ENCODE data around the gene CCDC85B. TPM values are rescaled to one million over a fixed set of nuclear protein-coding genes. Genes with fewer than 3 reads are reported as not detected.

The CCDC85B gene
- total and polyA plus RNA-seq, 2 of the 8 experiments (the other 6 are each of a cell fraction or from before 2014, with no cell fraction given), result 19.8 to 30.8 TPM

GRCh38 chr11:65859812-65860277 is 30.6 kb upstream of the CCDC85B start:
- H2BK20ac ChIP-seq (ENCODE audit: low read length), result peak overlapping the region; percentile 83; the same call in 1 of the 2 replicates
- peak overlapping the region; percentile 84 for H2AK5ac ChIP-seq (ENCODE audit: low read depth, low read length)
- H3K23me2 ChIP-seq (ENCODE audit: low read depth, low read length), result peaks cover 19% of the 10 kb centered on the region
- H3K14ac ChIP-seq (ENCODE audit: insufficient read length), result peak overlapping the region; percentile 51
- H3K4me2 ChIP-seq (ENCODE audit: insufficient read depth in 1 of 2, low read depth in 2 of 2, low read length in 2 of 2), result peak overlapping the region; percentile 95 to 97
- H3K27ac ChIP-seq (ENCODE audit: low read depth, low read length), result peak overlapping the region; percentile 96
- CTCF ChIA-PET (ENCODE audit: partially characterized antibody), result interaction anchor here (0.5 to 9.9 kb wide), 41 partner anchors 10 to 442 kb away, joined by 3 to 191 read pairs (median 4); partner anchors contain the start of genes BANF1, CCDC85B, CTSW and FIBP
- H3K4me3 ChIP-seq (ENCODE audit: extremely low read depth in 1 of 4, insufficient read depth in 2 of 4, low read depth in 3 of 4, low read length in 4 of 4), result peak overlapping the region; percentile 75 to 95 (median 82)
- no peaks in the 10 kb centered on the region for H3K27me3 ChIP-seq (replicated peaks in 1 of 4; ENCODE audit: control insufficient read depth in 3 of 4, extremely low read depth in 1 of 4, insufficient read depth in 3 of 4, low read length in 3 of 4)
- H3K4ac ChIP-seq (replicated peaks; ENCODE audit: insufficient read length, low read depth, low read length), result peak overlapping the region; percentile 91
- no peak for FAIRE-seq
- H3K36me3 ChIP-seq (ENCODE audit: control insufficient read depth in 2 of 4, insufficient read depth in 4 of 4, low read length in 3 of 4), result peaks cover 15 to 25% (median 24%) of the 10 kb centered on the region in 4 experiments
- peaks cover 16 to 18% of the 10 kb centered on the region in 2 experiments for H4K20me1 ChIP-seq (replicated peaks in 1 of 2; ENCODE audit: control insufficient read depth in 1 of 2, insufficient read depth in 2 of 2, low read length in 2 of 2)
- H4K91ac ChIP-seq (replicated peaks; ENCODE audit: insufficient read length, low read length), result peak overlapping the region; percentile 96
- peaks cover 15 to 31% of the 10 kb centered on the region in 2 experiments for H3K79me2 ChIP-seq (ENCODE audit: control insufficient read depth in 1 of 2, insufficient read depth in 2 of 2, low read length in 2 of 2)
- H4K8ac ChIP-seq (ENCODE audit: extremely low read depth, insufficient read depth, low read length), result peak overlapping the region; percentile 97; the same call in 1 of the 2 replicates
- peak overlapping the region; percentile 52 for H4K5ac ChIP-seq (ENCODE audit: insufficient read length, low read depth, low read length)
- H2BK120ac ChIP-seq (replicated peaks; ENCODE audit: low read depth, low read length), result peak overlapping the region; percentile 65
- no peak for DNase-seq (ENCODE audit: low read depth in 1 of 2, low spot score in 2 of 2)
- H3K9ac ChIP-seq (replicated peaks in 1 of 4; ENCODE audit: extremely low read depth in 1 of 4, low read depth in 3 of 4, low read length in 3 of 4), result peak overlapping the region; percentile 46 to 97 (median 94)
- no peaks in the 10 kb centered on the region for H3K9me3 ChIP-seq (ENCODE audit: insufficient read depth in 2 of 2, low read depth in 1 of 2, low read length in 1 of 2)
- H3K56ac ChIP-seq (replicated peaks; ENCODE audit: insufficient read length, low read depth, low read length), result peak overlapping the region; percentile 62
- TF ChIP-seq MAX (IDR thresholded peaks at IDR 0.05) (peak; percentile 6; the same call in 1 of the 2 replicates), KDM4A (IDR thresholded peaks at IDR 0.05; ENCODE audit: low read depth, low read length, severe bottlenecking) (peak; percentile 20), TEAD4 (IDR thresholded peaks at IDR 0.05; ENCODE audit: low read depth, low read length) (no peak), SAP30 (IDR thresholded peaks at IDR 0.05; ENCODE audit: insufficient read depth, insufficient replicate concordance, low read length) (peak; percentile 25), POLR2AphosphoS5 (IDR thresholded peaks at IDR 0.05; ENCODE audit: low read depth, low read length) (peak; percentile 71; the same call in 1 of the 2 replicates), TAF1 (IDR thresholded peaks at IDR 0.05; ENCODE audit: low read depth, low read length) (no peak), CHD2 (IDR thresholded peaks at IDR 0.05; ENCODE audit: low read length) (0 out of 2 replicates have a peak, but pooled peaks have one; percentile 39), NRF1 (IDR thresholded peaks at IDR 0.05; ENCODE audit: low read depth, low read length) (no peak), POLR2A (IDR thresholded peaks at IDR 0.05; ENCODE audit: control extremely low read depth in 1 of 2, low read depth in 2 of 2, low read length in 2 of 2) (0 out of 3 replicates have a peak, but pooled peaks of 1 of the 2 experiments have one; percentile 66)
- no peak overlapping the region for H2AFZ ChIP-seq (ENCODE audit: low read length)
- H3K23ac ChIP-seq (ENCODE audit: insufficient read length), result no peak overlapping the region
- POLR2A ChIA-PET (ENCODE audit: partially characterized antibody), result interaction anchor here (0.6 to 39.7 kb wide), 43 partner anchors 4 to 279 kb away, joined by 3 to 1071 read pairs (median 4); partner anchors contain the start of genes AP5B1, BANF1, C11orf68 and CCDC85B
- peak overlapping the region; percentile 99 for H2BK12ac ChIP-seq (ENCODE audit: low read depth, low read length)
- 8% methylated on average over 16 of the region's 16 CpGs; no CpG with 5 or more reads in 1 of the 2 experiments for WGBS, 2 experiments (ENCODE audit: extremely low coverage in 1 of 2, insufficient coverage in 1 of 2, insufficient read length in 1 of 2, insufficient replicate concordance in 2 of 2, low coverage in 1 of 2, low lambda C conversion rate in 2 of 2, missing lambda C conversion rate in 1 of 2)
- H2BK5ac ChIP-seq (ENCODE audit: low read depth, low read length), result peak overlapping the region; percentile 98
- H2BK15ac ChIP-seq (ENCODE audit: low read length), result peak overlapping the region; percentile 98; the same call in 1 of the 2 replicates
- H3K18ac ChIP-seq (ENCODE audit: extremely low read depth, low read length), result peak overlapping the region; percentile 99
- H3K4me1 ChIP-seq (replicated peaks in 1 of 4; ENCODE audit: control insufficient read depth in 3 of 4, insufficient read depth in 4 of 4, low read length in 3 of 4), result peaks cover 0 to 15% (median 6%) of the 10 kb centered on the region in 4 experiments; a peak in 5 of 7 replicates
- H3K79me1 ChIP-seq (ENCODE audit: low read depth, low read length), result peaks cover 13% of the 10 kb centered on the region

All from H1 (cell line).